ENCODE results near the gene CTXN1. TPM values are rescaled to one million over a fixed set of nuclear protein-coding genes. Genes with fewer than 3 reads are reported as not detected.

The CTXN1 gene
- total and polyA plus RNA-seq, 2 of the 4 experiments (the other 2 are of a cell fraction): 0.36 to 7.4 TPM

- H3K79me1 ChIP-seq (ENCODE audit: low read depth in 1 of 2, low read length in 2 of 2): peaks cover 6 to 25% of the 10 kb centered on the region in 2 experiments
- H3K27ac ChIP-seq (ENCODE audit: insufficient read depth, low read length): peak within 1 kb of the TSS; percentile 40; the same call in 1 of the 2 replicates
- in situ Hi-C loops (cut with MboI; ENCODE audit: low sequenced_read_pairs) (no loop called here), intact Hi-C loops (cut with micrococcal nuclease) (no loop called here), dilution Hi-C loops (cut with HindIII; ENCODE audit: low sequenced_read_pairs, unreplicated experiment) (no loop called here)
- WGBS, 2 experiments (ENCODE audit: extremely low coverage in 2 of 2, insufficient read length in 1 of 2): 1% methylated on average over 18 of the region's 53 CpGs; no CpG with 5 or more reads in 1 of the 2 experiments
- 0 out of 2 replicates have a peak within 1 kb of the TSS, but pooled peaks have one; percentile 3 for H3K56ac ChIP-seq (ENCODE audit: extremely low read depth, insufficient read depth, low read length)
- ATAC-seq (ENCODE audit: low read depth) (peak; percentile 98), DNase-seq (peak; percentile 55)
- TF ChIP-seq MAZ (IDR thresholded peaks at IDR 0.05; ENCODE audit: borderline replicate concordance, low read depth, low read length): peak; percentile 36; the same call in 1 of the 2 replicates
- no peak for TF ChIP-seq RAD21 (IDR thresholded peaks at IDR 0.05; ENCODE audit: low read length)
- TF ChIP-seq SMC3 (IDR thresholded peaks at IDR 0.05; ENCODE audit: low read depth, low read length): no peak
- no peak for TF ChIP-seq FOS (IDR thresholded peaks at IDR 0.05; ENCODE audit: low read depth, low read length)
- no peak for TF ChIP-seq MXI1 (IDR thresholded peaks at IDR 0.05; ENCODE audit: borderline replicate concordance, low read depth, low read length)
- TF ChIP-seq USF2 (IDR thresholded peaks at IDR 0.05; ENCODE audit: low read depth, low read length): no peak
- peak; percentile 88 for TF ChIP-seq POLR2A (IDR thresholded peaks at IDR 0.05; ENCODE audit: low read depth, low read length)
- H3K4me1 ChIP-seq (ENCODE audit: control insufficient read depth, insufficient read depth, low read length): peaks cover 3% of the 10 kb centered on the region; the same call in 1 of the 2 replicates
- no peaks in the 10 kb centered on the region for H3K9me3 ChIP-seq (ENCODE audit: control insufficient read depth, insufficient read depth, low read length)
- H3K27me3 ChIP-seq (ENCODE audit: control insufficient read depth, insufficient read depth, low read length): no peaks in the 10 kb centered on the region
- H3K4me2 ChIP-seq (ENCODE audit: low read depth, low read length): peak within 1 kb of the TSS; percentile 86
- H3K9ac ChIP-seq (ENCODE audit: low read depth, low read length): peak within 1 kb of the TSS; percentile 73
- H2AK5ac ChIP-seq (ENCODE audit: low read depth, low read length): peak within 1 kb of the TSS; percentile 70
- no peak within 1 kb of the TSS for H4K5ac ChIP-seq (ENCODE audit: low read depth, low read length)
- H2BK5ac ChIP-seq (ENCODE audit: low read depth, low read length, poor library complexity, severe bottlenecking): peak within 1 kb of the TSS; percentile 35
- CTCF ChIA-PET: interaction anchor here (0.6 to 0.9 kb wide), 2 partner anchors 15 to 111 kb away, joined by 3 read pairs; partner anchors contain the start of gene MAP2K7
- peak within 1 kb of the TSS; percentile 52; the same call in 1 of the 2 replicates for H4K91ac ChIP-seq (ENCODE audit: insufficient read depth, low read depth, low read length)
- peak within 1 kb of the TSS; percentile 94 for H2AK9ac ChIP-seq (replicated peaks; ENCODE audit: low read depth, low read length, poor library complexity)
- peak within 1 kb of the TSS; percentile 81 to 89 for H4K8ac ChIP-seq (ENCODE audit: low read depth in 2 of 2, low read length in 2 of 2)
- H2AFZ ChIP-seq (replicated peaks; ENCODE audit: low read length, poor library complexity): peak within 1 kb of the TSS; percentile 91
- H2BK20ac ChIP-seq (ENCODE audit: low read depth, low read length): no peak within 1 kb of the TSS
- H3K36me3 ChIP-seq (ENCODE audit: control insufficient read depth, insufficient read depth, low read length): no peaks in the 10 kb centered on the region
- 0 out of 2 replicates have a peak, but pooled peaks cover 2% of the 10 kb centered on the region for H3K9me1 ChIP-seq (ENCODE audit: insufficient read depth, low read length)
- peak within 1 kb of the TSS; percentile 79 for H3K4me3 ChIP-seq (ENCODE audit: insufficient read depth, low read depth, low read length)
- peak within 1 kb of the TSS; percentile 89 for H3K14ac ChIP-seq (replicated peaks; ENCODE audit: low read depth, low read length)
- H2BK15ac ChIP-seq (ENCODE audit: low read depth, low read length): no peak within 1 kb of the TSS
- peak within 1 kb of the TSS; percentile 31; the same call in 1 of the 2 replicates for H3K23ac ChIP-seq (ENCODE audit: low read depth, low read length)
- peak within 1 kb of the TSS; percentile 58 for H3K4ac ChIP-seq (ENCODE audit: low read depth, low read length)
- POLR2A ChIA-PET (ENCODE audit: unreplicated experiment): no interaction called here
- peak within 1 kb of the TSS; percentile 36; the same call in 1 of the 2 replicates for H2BK120ac ChIP-seq (ENCODE audit: low read depth, low read length)
- H3K18ac ChIP-seq (ENCODE audit: low read depth, low read length): no peak within 1 kb of the TSS
- no TSS peak for BruUV-seq (replicated peaks)
- no peaks in the 10 kb centered on the region for H4K20me1 ChIP-seq (ENCODE audit: insufficient read depth, low read length)
Observed at GRCh38 chr19:7888145-7888825, 37.6 kb downstream of the CTXN1 start, which contains the start of gene LRRC8E. Gene LRRC8E, plus strand, starts transcription at chr19:7888510. Its CDS starts 7,094 bp downstream, at chr19:7895604.

All from IMR-90 (cell line).